CD4-positive, CD25-positive, alpha-beta regulatory T cell (primary cell): Measurements from ENCODE around the gene FAM50A. TPM values are rescaled to one million over a fixed set of nuclear protein-coding genes. Genes with fewer than 3 reads are reported as not detected.
A peak's percentile ranks its signal among the peaks of the same experiment; 100 is the strongest.

ENCODE experiments used
- ATAC-seq, 2 donors: fragments of 150-1000 bp; cut with Tn5 transposase; one replicate each; pipeline ENCODE4 v1.10.0; 2021; ENCODE audit warnings: low read depth in 2 of 2, moderate number of reproducible peaks in 2 of 2, moderate library complexity in 1 of 2
- DNase-seq, 3 donors: peaks; one replicate each; pipeline versions ENCODE4 v3.0.0 to v3.0.0-alpha.2; 2012 to 2022; ENCODE audit warnings: mixed read lengths in 1 of 3
- H3K27ac ChIP-seq: one replicate; pipeline ENCODE4 v1.7.0; 2013; ENCODE audit warnings: mild to moderate bottlenecking, low read length; ENCODE audit not compliant: insufficient read depth, poor library complexity, severe bottlenecking
- H3K27me3 ChIP-seq: one replicate; pipeline ENCODE4 v1.7.0; 2013; ENCODE audit warnings: low read length; ENCODE audit not compliant: control insufficient read depth, insufficient read depth
- H3K36me3 ChIP-seq: one replicate; pipeline ENCODE4 v1.7.0; 2013; ENCODE audit warnings: mild to moderate bottlenecking, low read length, moderate library complexity; ENCODE audit not compliant: control insufficient read depth, insufficient read depth
- H3K4me1 ChIP-seq: 2 replicates; pipeline ENCODE4 v1.7.0; 2013; ENCODE audit warnings: mild to moderate bottlenecking, low read length; ENCODE audit not compliant: insufficient read depth, control insufficient read depth, poor library complexity, severe bottlenecking
- H3K4me3 ChIP-seq: one replicate; pipeline ENCODE4 v1.7.0; 2013; ENCODE audit warnings: low read depth, mild to moderate bottlenecking, low read length, moderate library complexity
- H3K9me3 ChIP-seq, 2 experiments: 1 replicate in 1 of 2; 2 replicates in 1 of 2; pipeline ENCODE4 v1.7.0; 2013; ENCODE audit warnings: low read length in 2 of 2, mild to moderate bottlenecking in 1 of 2, moderate library complexity in 1 of 2; ENCODE audit not compliant: control insufficient read depth in 2 of 2
- H3K27ac Mint-ChIP-seq, 3 donors: one replicate each; pipeline ENCODE4 v1.8.0; 2020 to 2022; ENCODE audit warnings: mild to moderate bottlenecking in 3 of 3, mixed read lengths in 3 of 3, moderate library complexity in 2 of 3
- H3K27me3 Mint-ChIP-seq: one replicate; pipeline ENCODE4 v1.8.0; 2022; ENCODE audit warnings: mild to moderate bottlenecking, mixed read lengths
- H3K36me3 Mint-ChIP-seq: one replicate; pipeline ENCODE4 v1.8.0; 2020; ENCODE audit warnings: mixed read lengths
- H3K4me1 Mint-ChIP-seq, 4 donors: one replicate each; pipeline ENCODE4 v1.8.0; 2020 to 2022; ENCODE audit warnings: mixed read lengths in 4 of 4, mild to moderate bottlenecking in 1 of 4
- H3K4me3 Mint-ChIP-seq, 4 donors: one replicate each; pipeline ENCODE4 v1.8.0; 2020 to 2022; ENCODE audit warnings: mild to moderate bottlenecking in 4 of 4, mixed read lengths in 4 of 4, moderate library complexity in 3 of 4
- H3K9me3 Mint-ChIP-seq, 7 donors: one replicate each; pipeline ENCODE4 v1.8.0; 2020 to 2022; ENCODE audit warnings: mixed read lengths in 7 of 7, mild to moderate bottlenecking in 3 of 7, moderate library complexity in 2 of 7
- polyA plus RNA-seq, 4 donors: library from polyadenylated mRNA; unstranded; fragments of 300-500 nt; fragmentation: Illumina TruSeq; gene quantifications; one replicate each; pipeline ENCODE4 v1.2.3, GENCODE V29; 2021
- total RNA-seq: library from RNA; stranded (reverse); gene quantifications from one replicate; pipeline ENCODE4 v1.2.3, GENCODE V29; 2022

The FAM50A gene
- total and polyA plus RNA-seq, 5 donors from 2014 or later, result 33.7 to 55.1 (median 39.5) TPM

DNA sequence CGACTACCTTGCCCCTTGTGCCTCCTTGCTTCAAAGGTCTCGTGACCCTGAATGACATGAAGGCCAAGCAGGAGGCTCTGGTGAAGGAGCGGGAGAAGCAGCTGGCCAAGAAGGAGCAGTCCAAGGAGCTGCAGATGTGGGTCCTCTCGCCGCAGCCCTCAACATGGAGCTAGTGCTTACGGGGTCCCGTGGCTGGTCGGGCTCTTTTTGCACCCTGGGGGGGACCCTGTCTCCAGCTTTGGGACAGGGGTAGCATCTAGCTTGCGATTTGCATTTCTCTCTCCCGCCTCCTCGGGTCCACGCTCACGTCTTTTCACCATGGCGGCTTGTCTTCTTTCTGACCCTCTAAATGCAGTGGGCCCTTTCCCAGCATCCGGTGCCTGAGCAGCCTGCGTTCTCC is 1.8 kb downstream of the FAM50A start:
- Mint-ChIP-seq H3K9me3 (no peaks in the 10 kb centered on the region), H3K27ac (peak overlapping the region in 1 of 3 donors; percentile 15), H3K4me3 (peak overlapping the region in 3 of 4 donors; percentile 34 to 51 (median 38)), H3K4me1 (peaks cover 0 to 35% (median 10%) of the 10 kb centered on the region in 4 donors), H3K36me3 (peaks cover 7% of the 10 kb centered on the region), H3K27me3 (no peaks in the 10 kb centered on the region)
- Histone ChIP-seq H3K4me3 (no peak overlapping the region), H3K27me3 (no peaks in the 10 kb centered on the region), H3K4me1 (peaks cover 33% of the 10 kb centered on the region), H3K27ac (no peak overlapping the region), H3K36me3 (peaks cover 16% of the 10 kb centered on the region), H3K9me3 (no peaks in the 10 kb centered on the region)
- no peak for DNase-seq
- no peak for ATAC-seq

DNA sequence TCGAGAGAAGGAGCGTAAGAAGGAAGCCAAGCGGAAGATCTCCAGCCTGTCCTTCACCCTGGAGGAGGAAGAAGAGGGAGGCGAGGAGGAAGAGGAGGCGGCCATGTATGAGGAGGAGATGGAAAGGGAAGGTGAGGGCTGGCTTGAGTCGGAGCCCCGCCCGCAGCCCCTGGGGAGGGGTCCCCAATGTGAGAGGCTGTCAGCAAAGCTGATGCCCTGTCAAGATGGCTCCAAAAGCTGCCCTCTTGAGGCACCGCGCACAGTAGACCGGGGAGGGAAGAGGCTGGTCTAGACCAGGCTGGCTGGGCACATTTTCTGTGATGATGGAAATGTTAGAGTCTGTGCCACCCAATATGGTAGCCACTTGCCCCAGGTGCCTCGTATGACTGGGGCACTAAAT is 2.5 kb downstream of the FAM50A start:
- Histone ChIP-seq H3K4me3 (no peak overlapping the region), H3K4me1 (peaks cover 27% of the 10 kb centered on the region), H3K27ac (no peak overlapping the region), H3K9me3 (no peaks in the 10 kb centered on the region), H3K27me3 (no peaks in the 10 kb centered on the region), H3K36me3 (peaks cover 16% of the 10 kb centered on the region)
- DNase-seq, result no peak
- H3K4me1 Mint-ChIP-seq, result peaks cover 0 to 29% (median 5%) of the 10 kb centered on the region in 4 donors
- peak overlapping the region in 1 of 3 donors; percentile 15 for H3K27ac Mint-ChIP-seq
- no peaks in the 10 kb centered on the region for H3K9me3 Mint-ChIP-seq
- H3K36me3 Mint-ChIP-seq, result peaks cover 7% of the 10 kb centered on the region
- no peaks in the 10 kb centered on the region for H3K27me3 Mint-ChIP-seq
- no peak for ATAC-seq
- H3K4me3 Mint-ChIP-seq, result peak overlapping the region in 2 of 4 donors; percentile 27 to 34

DNA sequence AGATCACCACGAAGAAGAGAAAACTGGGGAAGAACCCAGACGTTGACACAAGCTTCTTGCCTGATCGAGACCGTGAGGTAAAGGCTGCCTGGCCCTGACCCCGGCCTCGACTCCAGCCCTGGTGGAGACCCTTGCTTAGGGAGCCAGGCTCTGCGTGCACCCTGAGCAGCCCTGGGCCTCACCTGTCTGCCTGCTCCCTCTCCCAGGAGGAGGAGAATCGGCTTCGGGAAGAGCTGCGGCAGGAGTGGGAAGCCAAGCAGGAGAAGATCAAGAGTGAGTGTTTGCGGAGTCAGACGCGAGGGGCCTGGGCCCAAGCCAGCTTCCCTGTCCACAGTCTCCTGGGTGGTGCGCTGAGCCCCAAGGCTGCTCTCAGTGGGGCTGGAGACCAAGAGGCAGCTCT is 4.5 kb downstream of the FAM50A start:
- H3K4me1 Mint-ChIP-seq, result peaks cover 0 to 11% (median 0%) of the 10 kb centered on the region in 4 donors
- DNase-seq, result no peak
- Histone ChIP-seq H3K4me3 (no peak overlapping the region), H3K27ac (no peak overlapping the region), H3K36me3 (peaks cover 9% of the 10 kb centered on the region), H3K4me1 (peaks cover 13% of the 10 kb centered on the region), H3K9me3 (no peaks in the 10 kb centered on the region), H3K27me3 (no peaks in the 10 kb centered on the region)
- H3K9me3 Mint-ChIP-seq, result peaks cover 0 to 1% (median 0%) of the 10 kb centered on the region in 7 donors
- peaks cover 3% of the 10 kb centered on the region for H3K36me3 Mint-ChIP-seq
- H3K27me3 Mint-ChIP-seq, result no peaks in the 10 kb centered on the region
- ATAC-seq, result no peak
- H3K4me3 Mint-ChIP-seq, result no peak overlapping the region
- H3K27ac Mint-ChIP-seq, result no peak overlapping the region

DNA sequence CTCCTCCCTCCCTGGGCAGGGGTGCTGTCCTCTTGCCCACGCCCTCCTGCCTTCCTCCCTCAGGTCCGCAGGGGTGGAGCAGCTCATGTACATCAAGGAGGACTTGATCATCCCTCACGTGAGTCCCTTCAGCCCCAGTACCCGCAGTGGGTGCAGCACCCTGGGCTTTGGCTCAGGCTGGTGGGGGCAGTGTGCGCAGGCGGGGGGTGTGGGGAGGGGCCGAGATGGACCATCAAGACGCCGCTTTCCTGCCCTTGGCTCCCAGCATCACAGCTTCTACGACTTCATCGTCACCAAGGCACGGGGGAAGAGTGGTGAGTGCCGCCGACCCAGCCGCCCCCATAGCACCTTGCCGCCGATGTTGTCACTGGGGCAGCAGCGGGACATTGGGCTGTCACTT is 5.7 kb downstream of the FAM50A start:
- no peak for DNase-seq

DNA sequence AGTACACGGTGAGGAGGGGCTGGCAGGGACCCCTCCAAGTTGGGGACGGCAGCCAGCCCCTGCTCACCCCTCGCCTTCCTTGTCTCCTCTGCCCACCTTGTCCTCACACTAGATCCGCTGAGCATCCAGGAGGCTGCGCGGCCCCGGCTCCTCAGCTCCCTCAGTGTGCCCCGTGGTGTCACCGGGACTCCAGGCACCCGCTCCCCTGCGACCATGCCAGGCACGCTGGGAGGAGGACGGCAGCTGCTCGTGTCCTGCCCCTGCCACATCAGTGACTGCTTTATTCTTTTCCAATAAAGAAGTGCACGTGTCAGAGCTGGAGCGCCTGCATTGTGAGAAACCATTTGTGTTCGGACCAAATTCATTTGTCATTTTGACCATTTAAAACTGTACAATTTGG is 6.4 kb downstream of the FAM50A start:
- Mint-ChIP-seq H3K9me3 (peaks cover 0 to 1% (median 0%) of the 10 kb centered on the region in 7 donors), H3K27ac (no peak overlapping the region), H3K36me3 (peaks cover 3% of the 10 kb centered on the region), H3K27me3 (no peaks in the 10 kb centered on the region), H3K4me1 (peaks cover 0 to 7% (median 3%) of the 10 kb centered on the region in 4 donors), H3K4me3 (no peak overlapping the region)
- H3K27ac ChIP-seq, result no peak overlapping the region
- no peaks in the 10 kb centered on the region for H3K27me3 ChIP-seq
- DNase-seq (no peak), ATAC-seq (no peak)
- peaks cover under 1% of the 10 kb centered on the region for H3K4me1 ChIP-seq
- no peaks in the 10 kb centered on the region for H3K9me3 ChIP-seq
- H3K4me3 ChIP-seq, result no peak overlapping the region
- H3K36me3 ChIP-seq, result peaks cover 9% of the 10 kb centered on the region

More for the DNA sequence above, 5.7 kb downstream of the FAM50A start:
- H3K27me3 ChIP-seq, result no peaks in the 10 kb centered on the region
- no peak overlapping the region for H3K27ac ChIP-seq
- H3K27ac Mint-ChIP-seq, result no peak overlapping the region
- H3K4me3 ChIP-seq, result no peak overlapping the region
- peaks cover 0 to 1% (median 0%) of the 10 kb centered on the region in 7 donors for H3K9me3 Mint-ChIP-seq
- H3K4me1 Mint-ChIP-seq, result peaks cover 0 to 9% (median 3%) of the 10 kb centered on the region in 4 donors
- H3K4me1 ChIP-seq, result peaks cover 6% of the 10 kb centered on the region
- H3K4me3 Mint-ChIP-seq, result no peak overlapping the region
- H3K36me3 ChIP-seq, result peaks cover 9% of the 10 kb centered on the region
- H3K9me3 ChIP-seq, result no peaks in the 10 kb centered on the region
- peaks cover 3% of the 10 kb centered on the region for H3K36me3 Mint-ChIP-seq
- no peak for ATAC-seq
- H3K27me3 Mint-ChIP-seq, result no peaks in the 10 kb centered on the region

DNA sequence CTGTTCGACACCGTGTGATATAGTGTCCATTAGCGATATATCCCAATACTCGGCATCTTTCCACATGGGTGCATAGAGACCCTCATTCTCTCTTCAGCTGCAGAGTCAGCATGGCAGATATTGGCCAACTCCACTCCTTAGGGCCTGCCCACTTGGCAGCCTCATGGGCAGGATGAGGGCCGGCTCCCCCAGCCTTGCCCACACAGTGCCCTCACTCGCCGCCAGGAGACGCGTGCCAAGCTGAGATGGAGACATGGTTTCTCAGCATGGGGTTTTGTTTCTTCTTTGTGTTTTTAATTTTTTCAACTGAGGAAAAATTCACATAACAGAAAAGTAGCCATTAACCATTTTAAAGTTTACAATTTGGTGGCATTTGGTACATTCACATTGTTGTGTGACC is 8.9 kb downstream of the FAM50A start:
- Mint-ChIP-seq H3K4me3 (no peak overlapping the region), H3K36me3 (no peaks in the 10 kb centered on the region), H3K9me3 (peaks cover 0 to 1% (median 0%) of the 10 kb centered on the region in 7 donors), H3K27me3 (peaks cover 4% of the 10 kb centered on the region), H3K4me1 (peaks cover 3 to 7% (median 5%) of the 10 kb centered on the region in 4 donors), H3K27ac (no peak overlapping the region)
- peaks cover 9% of the 10 kb centered on the region for H3K36me3 ChIP-seq
- H3K27me3 ChIP-seq, result no peaks in the 10 kb centered on the region
- peaks cover 5% of the 10 kb centered on the region for H3K4me1 ChIP-seq
- H3K27ac ChIP-seq, result no peak overlapping the region
- no peaks in the 10 kb centered on the region for H3K9me3 ChIP-seq
- no peak overlapping the region for H3K4me3 ChIP-seq
- ATAC-seq, result no peak
- DNase-seq, result no peak

DNA sequence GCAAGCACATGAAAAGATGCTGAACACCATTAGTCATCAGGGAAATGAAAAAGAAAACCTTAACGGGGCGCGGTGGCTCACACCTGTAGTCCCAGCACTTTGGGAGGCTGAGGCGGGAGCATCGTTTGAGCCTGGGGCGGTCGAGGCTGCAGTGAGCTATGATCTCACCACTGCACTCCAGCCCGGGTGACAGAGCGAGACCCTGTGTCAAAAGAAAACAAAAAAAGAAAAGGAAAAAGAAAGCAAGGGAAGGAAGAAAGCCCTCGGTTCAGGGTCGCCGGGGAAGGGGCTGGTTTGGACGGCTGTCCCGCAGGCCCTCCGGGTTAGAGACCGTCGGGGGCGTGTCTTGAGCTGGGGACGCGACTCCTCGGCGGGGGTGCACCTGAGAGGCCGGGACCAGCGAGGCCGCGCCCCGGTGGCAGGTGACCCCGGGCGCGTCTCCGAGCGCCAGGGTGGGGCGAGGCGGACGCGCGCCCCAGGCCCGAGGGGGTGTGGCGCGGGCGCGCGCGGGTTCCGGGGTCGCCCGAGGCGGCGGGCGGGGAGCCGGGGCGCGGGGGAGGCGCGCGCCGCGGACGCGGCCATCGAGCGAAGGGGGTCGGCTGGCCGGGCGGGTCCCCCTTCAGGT is 13.7 kb downstream of the FAM50A start:
- DNase-seq, result peak; percentile 63 to 71 (median 71)
- Mint-ChIP-seq H3K9me3 (no peaks in the 10 kb centered on the region), H3K27me3 (peaks cover 4% of the 10 kb centered on the region), H3K4me1 (peaks cover 3 to 21% (median 7%) of the 10 kb centered on the region in 4 donors), H3K4me3 (peak overlapping the region; percentile 92 to 97 (median 93)), H3K27ac (peak overlapping the region; percentile 78 to 99 (median 94)), H3K36me3 (no peaks in the 10 kb centered on the region)
- Histone ChIP-seq H3K36me3 (peaks cover 5% of the 10 kb centered on the region), H3K27me3 (no peaks in the 10 kb centered on the region), H3K9me3 (no peaks in the 10 kb centered on the region), H3K4me3 (no peak overlapping the region), H3K27ac (peak overlapping the region; percentile 33), H3K4me1 (peaks cover 15% of the 10 kb centered on the region)
- ATAC-seq, result peak; percentile 63 to 69
